ENCODE measurements around the gene PLEK.

Gene PLEK

GRCh38 chr2:68426848-68427579 is 61.9 kb downstream of the PLEK start:
- TF ChIP-seq CTCF (IDR thresholded peaks at IDR 0.05) = no peak
- Mint-ChIP-seq H3K4me1 (no peaks in the 10 kb centered on the region), H3K27me3 (ENCODE audit: low read depth, poor library complexity) (no peaks in the 10 kb centered on the region), H3K4me3 (no peak overlapping the region), H3K36me3 (ENCODE audit: low read depth) (no peaks in the 10 kb centered on the region), H3K9me3 (no peaks in the 10 kb centered on the region), H3K27ac (no peak overlapping the region)
- no peak for DNase-seq

GRCh38 chr2:68428126-68428525 is 63.0 kb downstream of the PLEK start:
- Mint-ChIP-seq H3K27ac (no peak overlapping the region), H3K9me3 (no peaks in the 10 kb centered on the region), H3K4me1 (no peaks in the 10 kb centered on the region), H3K27me3 (ENCODE audit: low read depth, poor library complexity) (no peaks in the 10 kb centered on the region), H3K36me3 (ENCODE audit: low read depth) (no peaks in the 10 kb centered on the region), H3K4me3 (no peak overlapping the region)
- no peak for TF ChIP-seq CTCF (IDR thresholded peaks at IDR 0.05)
- no peak for DNase-seq

GRCh38 chr2:68428746-68429145 is 63.7 kb downstream of the PLEK start:
- no peaks in the 10 kb centered on the region for H3K4me1 Mint-ChIP-seq
- H3K27me3 Mint-ChIP-seq (ENCODE audit: low read depth, poor library complexity) = no peaks in the 10 kb centered on the region
- no peak for DNase-seq
- no peak overlapping the region for H3K27ac Mint-ChIP-seq
- H3K9me3 Mint-ChIP-seq = no peaks in the 10 kb centered on the region
- TF ChIP-seq CTCF (IDR thresholded peaks at IDR 0.05) = no peak
- H3K36me3 Mint-ChIP-seq (ENCODE audit: low read depth) = no peaks in the 10 kb centered on the region
- H3K4me3 Mint-ChIP-seq = no peak overlapping the region

- Mint-ChIP-seq H3K4me3 (no peak overlapping the region), H3K9me3 (no peaks in the 10 kb centered on the region), H3K4me1 (no peaks in the 10 kb centered on the region), H3K36me3 (ENCODE audit: low read depth) (no peaks in the 10 kb centered on the region), H3K27me3 (ENCODE audit: low read depth, poor library complexity) (no peaks in the 10 kb centered on the region), H3K27ac (no peak overlapping the region)
- DNase-seq = no peak
- no peak for TF ChIP-seq CTCF (IDR thresholded peaks at IDR 0.05)
Observed at GRCh38 chr2:68429311-68429826, 64.3 kb downstream of the PLEK start.

GRCh38 chr2:68431316-68431972 is 66.4 kb downstream of the PLEK start:
- H3K9me3 Mint-ChIP-seq = no peaks in the 10 kb centered on the region
- no peaks in the 10 kb centered on the region for H3K36me3 Mint-ChIP-seq (ENCODE audit: low read depth)
- H3K27ac Mint-ChIP-seq = no peak overlapping the region
- no peak for DNase-seq
- no peaks in the 10 kb centered on the region for H3K27me3 Mint-ChIP-seq (ENCODE audit: low read depth, poor library complexity)
- no peaks in the 10 kb centered on the region for H3K4me1 Mint-ChIP-seq
- TF ChIP-seq CTCF (IDR thresholded peaks at IDR 0.05) = no peak
- H3K4me3 Mint-ChIP-seq = no peak overlapping the region

Measured in nephron progenitor cell (in vitro differentiated cells).